IPS-15b (cell line): ENCODE results near the gene MYH9.

ENCODE experiments used
- H3K27me3 ChIP-seq: one replicate; pipeline ENCODE4 v1.6.1; 2013; ENCODE audit warnings: low read length; ENCODE audit not compliant: control insufficient read depth, insufficient read depth
- H3K36me3 ChIP-seq: one replicate; pipeline ENCODE4 v1.6.1; 2013; ENCODE audit warnings: low read length; ENCODE audit not compliant: control insufficient read depth, insufficient read depth
- H3K4me1 ChIP-seq: one replicate; pipeline ENCODE4 v1.6.1; 2013; ENCODE audit warnings: mild to moderate bottlenecking, low read length; ENCODE audit not compliant: control insufficient read depth, insufficient read depth
- H3K4me3 ChIP-seq: one replicate; pipeline ENCODE4 v1.5.1; 2013; ENCODE audit warnings: low read depth, low read length
- H3K9ac ChIP-seq: one replicate; pipeline ENCODE4 v1.6.1; 2013; ENCODE audit warnings: low read depth, mild to moderate bottlenecking, low read length
- H3K9me3 ChIP-seq: one replicate; pipeline ENCODE4 v1.6.1; 2013; ENCODE audit warnings: mild to moderate bottlenecking, low read length; ENCODE audit not compliant: control insufficient read depth, insufficient read depth

MYH9 gene

GRCh38 chr22:36368359-36368983 lies 19.3 kb downstream of the MYH9 start:
- H3K4me1 ChIP-seq = peaks cover 51% of the 10 kb centered on the region
- H3K27me3 ChIP-seq = no peaks in the 10 kb centered on the region
- no peaks in the 10 kb centered on the region for H3K9me3 ChIP-seq
- peak overlapping the region; percentile 60 for H3K9ac ChIP-seq
- peak overlapping the region; percentile 19 for H3K4me3 ChIP-seq
- peaks cover 3% of the 10 kb centered on the region for H3K36me3 ChIP-seq

GRCh38 chr22:36367479-36367878 lies 20.3 kb downstream of the MYH9 start:
- H3K9me3 ChIP-seq = no peaks in the 10 kb centered on the region
- H3K4me3 ChIP-seq = no peak overlapping the region
- no peaks in the 10 kb centered on the region for H3K27me3 ChIP-seq
- H3K36me3 ChIP-seq = no peaks in the 10 kb centered on the region
- peak overlapping the region; percentile 8 for H3K9ac ChIP-seq
- peaks cover 49% of the 10 kb centered on the region for H3K4me1 ChIP-seq

GRCh38 chr22:36367066-36367465 lies 20.7 kb downstream of the MYH9 start:
- Histone ChIP-seq H3K4me3 (no peak overlapping the region), H3K27me3 (no peaks in the 10 kb centered on the region), H3K36me3 (no peaks in the 10 kb centered on the region), H3K4me1 (peaks cover 50% of the 10 kb centered on the region), H3K9ac (peak overlapping the region; percentile 8), H3K9me3 (no peaks in the 10 kb centered on the region)

DNA sequence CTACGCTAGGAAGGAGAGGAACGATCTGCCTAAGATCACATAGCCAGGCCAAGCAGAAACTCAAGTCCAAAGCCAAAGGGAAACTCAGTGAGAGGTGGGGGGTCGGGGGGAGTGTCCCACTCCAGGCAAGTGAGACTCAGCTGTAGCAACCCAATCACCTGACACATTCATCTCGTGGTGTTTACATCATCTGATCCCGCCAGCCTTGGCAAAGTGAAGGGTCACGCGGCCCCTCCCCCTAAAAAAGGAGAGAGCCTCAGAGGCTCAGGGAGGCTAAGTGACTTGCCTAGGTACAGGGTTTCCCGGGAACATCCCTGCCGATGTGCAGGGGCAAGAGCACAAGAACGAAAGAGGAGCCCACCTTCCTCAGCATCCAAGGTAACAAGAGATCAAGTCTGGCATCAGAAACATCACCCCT lies 21.5 kb downstream of the MYH9 start:
- Histone ChIP-seq H3K36me3 (no peaks in the 10 kb centered on the region), H3K4me3 (peak overlapping the region; percentile 4), H3K9ac (no peak overlapping the region), H3K27me3 (no peaks in the 10 kb centered on the region), H3K4me1 (peaks cover 54% of the 10 kb centered on the region), H3K9me3 (no peaks in the 10 kb centered on the region)

DNA sequence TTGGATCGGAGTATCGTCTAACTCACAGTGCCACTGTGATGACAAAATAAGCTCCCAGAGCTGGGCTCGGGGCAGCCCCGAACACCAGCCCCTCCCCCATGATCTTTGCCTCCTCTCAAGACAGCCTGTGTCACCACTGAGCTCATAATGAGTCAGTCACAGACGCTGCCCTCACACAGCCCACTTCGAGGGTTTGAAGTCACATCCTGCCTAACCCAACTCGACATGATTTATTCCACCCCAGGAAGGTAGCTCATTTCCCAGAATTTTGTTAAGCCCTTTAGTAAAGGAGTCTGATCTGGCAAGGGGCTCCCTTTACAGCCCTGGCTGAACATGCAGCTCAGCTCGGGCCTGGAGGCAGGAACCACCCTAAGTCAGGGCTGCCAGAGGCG lies 22.8 kb downstream of the MYH9 start:
- Histone ChIP-seq H3K9ac (no peak overlapping the region), H3K9me3 (no peaks in the 10 kb centered on the region), H3K27me3 (no peaks in the 10 kb centered on the region), H3K4me3 (no peak overlapping the region), H3K4me1 (peaks cover 50% of the 10 kb centered on the region), H3K36me3 (no peaks in the 10 kb centered on the region)

- H3K27me3 ChIP-seq = no peaks in the 10 kb centered on the region
- no peak overlapping the region for H3K4me3 ChIP-seq
- H3K36me3 ChIP-seq = no peaks in the 10 kb centered on the region
- H3K4me1 ChIP-seq = peaks cover 48% of the 10 kb centered on the region
- no peak overlapping the region for H3K9ac ChIP-seq
- H3K9me3 ChIP-seq = no peaks in the 10 kb centered on the region
Observed at GRCh38 chr22:36364255-36365019, 23.3 kb downstream of the MYH9 start.

- no peak overlapping the region for H3K9ac ChIP-seq
Observed at GRCh38 chr22:36363349-36363981, 24.3 kb downstream of the MYH9 start.

DNA sequence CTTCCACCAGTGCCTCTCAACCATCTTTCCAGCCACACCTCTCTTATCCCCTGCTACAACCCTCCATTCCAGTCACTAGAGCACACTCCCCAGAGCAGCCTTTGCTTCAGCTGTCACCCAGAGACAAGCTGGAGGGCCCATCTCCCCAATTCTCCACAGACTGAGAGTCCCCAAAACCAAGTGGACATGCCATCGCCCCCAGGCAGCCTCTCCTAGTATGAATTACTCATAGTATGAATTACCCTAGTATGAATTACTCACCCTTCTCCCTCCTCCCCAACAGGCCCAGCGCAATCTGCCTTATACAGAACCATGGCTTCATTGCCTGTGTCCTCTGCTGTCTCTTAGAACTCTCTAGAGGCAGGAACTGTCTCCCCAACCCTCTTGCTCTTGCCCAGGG lies 24.8 kb downstream of the MYH9 start:
- H3K9ac ChIP-seq = no peak overlapping the region
- H3K4me3 ChIP-seq = no peak overlapping the region
- peaks cover 38% of the 10 kb centered on the region for H3K4me1 ChIP-seq
- H3K36me3 ChIP-seq = no peaks in the 10 kb centered on the region
- H3K9me3 ChIP-seq = no peaks in the 10 kb centered on the region
- no peaks in the 10 kb centered on the region for H3K27me3 ChIP-seq

More at GRCh38 chr22:36363349-36363981, 24.3 kb downstream of the MYH9 start:
- no peak overlapping the region for H3K4me3 ChIP-seq
- peaks cover 44% of the 10 kb centered on the region for H3K4me1 ChIP-seq
- no peaks in the 10 kb centered on the region for H3K27me3 ChIP-seq
- no peaks in the 10 kb centered on the region for H3K9me3 ChIP-seq
- H3K36me3 ChIP-seq = no peaks in the 10 kb centered on the region

- no peaks in the 10 kb centered on the region for H3K27me3 ChIP-seq
- no peak overlapping the region for H3K4me3 ChIP-seq
- H3K36me3 ChIP-seq = no peaks in the 10 kb centered on the region
- H3K9ac ChIP-seq = no peak overlapping the region
- H3K9me3 ChIP-seq = no peaks in the 10 kb centered on the region
- H3K4me1 ChIP-seq = peaks cover 40% of the 10 kb centered on the region
Observed at GRCh38 chr22:36362075-36362474, 25.7 kb downstream of the MYH9 start.

- H3K4me3 ChIP-seq = no peak overlapping the region
- no peaks in the 10 kb centered on the region for H3K36me3 ChIP-seq
- peak overlapping the region; percentile 60 for H3K9ac ChIP-seq
- no peaks in the 10 kb centered on the region for H3K9me3 ChIP-seq
- no peaks in the 10 kb centered on the region for H3K27me3 ChIP-seq
- H3K4me1 ChIP-seq = peaks cover 30% of the 10 kb centered on the region
Observed at GRCh38 chr22:36360871-36361383, 26.8 kb downstream of the MYH9 start.

DNA sequence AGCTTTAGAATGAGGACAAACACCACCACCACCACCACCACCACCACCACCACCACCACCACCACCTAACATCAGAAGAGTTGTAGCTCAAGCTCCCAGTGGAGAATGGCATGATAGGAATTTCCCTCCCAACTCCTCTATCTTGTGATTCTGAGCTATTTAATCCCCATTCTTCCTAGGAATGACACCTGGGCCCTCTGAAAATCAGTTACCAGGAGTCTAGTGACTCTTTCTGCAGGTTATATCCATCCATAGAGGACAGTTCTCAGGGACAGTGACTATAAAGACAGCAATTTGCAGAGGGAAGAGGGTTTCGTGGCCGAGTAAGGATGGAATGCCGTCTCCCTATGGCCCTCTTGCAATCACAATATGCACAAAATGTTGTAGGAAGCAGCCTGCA lies 27.8 kb downstream of the MYH9 start:
- Histone ChIP-seq H3K9me3 (no peaks in the 10 kb centered on the region), H3K27me3 (no peaks in the 10 kb centered on the region), H3K9ac (no peak overlapping the region), H3K4me3 (no peak overlapping the region), H3K36me3 (no peaks in the 10 kb centered on the region), H3K4me1 (peaks cover 34% of the 10 kb centered on the region)
